Mesothelial cell of epicardium (in vitro differentiated cells): ENCODE results near the gene PDE6A. TPM values are rescaled to one million over a fixed set of nuclear protein-coding genes. Genes with fewer than 3 reads are reported as not detected.
A peak's percentile ranks its signal among the peaks of the same experiment; 100 is the strongest.
"Not testable (repeated sequence)": the region's sequence is repeated elsewhere in the genome, so short reads cannot be mapped to it uniquely, and the experiment has no call there.

Experiments
- DNase-seq, 2 experiments: peaks; one replicate each; pipeline ENCODE4 v3.0.0; 2021; ENCODE audit warnings: low spot score in 2 of 2; ENCODE audit not compliant: unreplicated experiment in 2 of 2
- H3K27ac Mint-ChIP-seq: 2 replicates; pipeline ENCODE4 v1.8.0; 2021; ENCODE audit warnings: mixed read lengths
- H3K27me3 Mint-ChIP-seq: 2 replicates; pipeline ENCODE4 v1.8.0; 2021; ENCODE audit warnings: low read depth, mixed read lengths
- H3K36me3 Mint-ChIP-seq: 2 replicates; pipeline ENCODE4 v1.8.0; 2021; ENCODE audit warnings: mixed read lengths
- H3K4me1 Mint-ChIP-seq: 2 replicates; pipeline ENCODE4 v1.8.0; 2021; ENCODE audit warnings: mixed read lengths
- H3K4me3 Mint-ChIP-seq: 2 replicates; pipeline ENCODE4 v1.8.0; 2021; ENCODE audit warnings: mild to moderate bottlenecking, moderate library complexity, mixed read lengths
- H3K9me3 Mint-ChIP-seq: 2 replicates; pipeline ENCODE4 v1.8.0; 2021; ENCODE audit warnings: mixed read lengths
- total RNA-seq: library from RNA; stranded (reverse); gene quantifications from 3 replicates; pipeline ENCODE4 v1.2.1, GENCODE V29; 2021
- TF ChIP-seq, protein P1 (sequence below): fragments of 200-600 bp; sonication (generic); IDR thresholded peaks from one replicate; pipeline ENCODE4 v1.5.0; 2021; ENCODE audit warnings: antibody characterized with exemption; ENCODE audit not compliant: unreplicated experiment

The PDE6A gene
- total RNA-seq, 1 donor from 2014 or later, result 0.18 TPM

DNA sequence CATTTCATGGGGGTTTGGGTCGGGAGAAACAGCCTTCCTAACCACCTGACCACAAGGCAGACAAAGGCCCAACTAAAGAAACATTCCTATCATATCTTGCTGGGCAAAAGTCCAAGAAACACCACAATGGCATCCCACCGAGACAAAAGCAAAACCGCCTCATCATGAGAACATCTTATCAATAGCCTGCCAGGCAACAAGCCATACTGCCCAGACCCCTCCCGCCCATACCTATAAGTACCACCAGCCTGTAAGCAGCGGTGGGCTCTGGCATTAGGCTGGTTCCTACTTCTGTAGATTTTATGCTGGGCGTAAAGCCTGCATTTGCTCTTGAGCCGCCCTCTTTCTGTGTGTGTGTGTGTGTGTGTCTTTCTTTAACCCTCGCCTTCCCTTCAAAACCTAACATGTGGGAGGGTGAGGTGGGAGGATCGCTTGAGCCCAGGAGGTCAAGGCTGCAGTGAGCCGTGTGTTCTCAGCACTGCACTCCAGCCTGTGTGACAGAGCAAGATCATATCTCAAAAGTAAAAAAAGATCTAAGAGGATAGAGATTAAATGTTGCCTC is 56.9 kb downstream of the PDE6A start:
- Mint-ChIP-seq H3K4me3 (peak overlapping the region; percentile 14), H3K36me3 (no peaks in the 10 kb centered on the region), H3K27ac (peak overlapping the region; percentile 98), H3K4me1 (peaks cover 20% of the 10 kb centered on the region), H3K27me3 (no peaks in the 10 kb centered on the region), H3K9me3 (no peaks in the 10 kb centered on the region)
- peak in 1 of 2 experiments; percentile 40 for DNase-seq
- TF ChIP-seq, protein P1, sequence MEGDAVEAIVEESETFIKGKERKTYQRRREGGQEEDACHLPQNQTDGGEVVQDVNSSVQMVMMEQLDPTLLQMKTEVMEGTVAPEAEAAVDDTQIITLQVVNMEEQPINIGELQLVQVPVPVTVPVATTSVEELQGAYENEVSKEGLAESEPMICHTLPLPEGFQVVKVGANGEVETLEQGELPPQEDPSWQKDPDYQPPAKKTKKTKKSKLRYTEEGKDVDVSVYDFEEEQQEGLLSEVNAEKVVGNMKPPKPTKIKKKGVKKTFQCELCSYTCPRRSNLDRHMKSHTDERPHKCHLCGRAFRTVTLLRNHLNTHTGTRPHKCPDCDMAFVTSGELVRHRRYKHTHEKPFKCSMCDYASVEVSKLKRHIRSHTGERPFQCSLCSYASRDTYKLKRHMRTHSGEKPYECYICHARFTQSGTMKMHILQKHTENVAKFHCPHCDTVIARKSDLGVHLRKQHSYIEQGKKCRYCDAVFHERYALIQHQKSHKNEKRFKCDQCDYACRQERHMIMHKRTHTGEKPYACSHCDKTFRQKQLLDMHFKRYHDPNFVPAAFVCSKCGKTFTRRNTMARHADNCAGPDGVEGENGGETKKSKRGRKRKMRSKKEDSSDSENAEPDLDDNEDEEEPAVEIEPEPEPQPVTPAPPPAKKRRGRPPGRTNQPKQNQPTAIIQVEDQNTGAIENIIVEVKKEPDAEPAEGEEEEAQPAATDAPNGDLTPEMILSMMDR, result no peak

DNA sequence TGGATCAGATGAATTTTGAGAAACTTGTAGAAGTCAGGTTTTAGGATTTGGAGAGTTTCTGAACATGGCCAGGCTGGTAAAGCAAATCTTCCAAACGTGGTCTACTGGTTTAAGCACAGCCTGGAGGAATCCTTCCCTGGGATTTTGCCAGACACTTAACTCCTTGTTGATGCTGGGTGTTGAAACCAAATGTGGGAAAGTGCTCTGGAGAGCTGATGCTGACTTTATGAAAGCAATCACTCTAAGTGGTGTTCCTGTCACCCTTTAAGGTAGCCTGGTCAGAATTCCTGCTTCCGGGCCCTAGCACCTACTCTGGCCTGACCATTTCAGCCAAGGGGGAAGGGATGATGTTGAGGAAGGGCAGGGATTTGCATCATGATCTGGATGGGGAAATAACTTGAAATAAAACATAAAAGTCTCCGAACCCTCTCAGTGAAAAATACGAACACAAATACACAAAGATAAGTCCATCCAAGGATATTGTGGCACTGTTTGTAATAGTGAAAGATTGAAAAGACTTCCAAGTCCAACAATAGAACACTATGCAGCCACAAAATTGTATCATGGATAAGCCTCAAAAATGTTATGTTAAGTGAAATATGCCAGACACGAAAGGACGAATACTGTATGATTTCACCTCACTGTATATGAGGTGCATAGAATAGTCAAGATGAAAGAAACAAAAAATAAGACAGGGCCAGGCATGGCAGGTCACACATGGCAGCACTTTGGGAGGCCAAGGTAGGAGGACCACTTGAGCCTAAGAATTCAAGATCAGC is 57.7 kb downstream of the PDE6A start:
- H3K4me3 Mint-ChIP-seq, result no peak overlapping the region

DNA sequence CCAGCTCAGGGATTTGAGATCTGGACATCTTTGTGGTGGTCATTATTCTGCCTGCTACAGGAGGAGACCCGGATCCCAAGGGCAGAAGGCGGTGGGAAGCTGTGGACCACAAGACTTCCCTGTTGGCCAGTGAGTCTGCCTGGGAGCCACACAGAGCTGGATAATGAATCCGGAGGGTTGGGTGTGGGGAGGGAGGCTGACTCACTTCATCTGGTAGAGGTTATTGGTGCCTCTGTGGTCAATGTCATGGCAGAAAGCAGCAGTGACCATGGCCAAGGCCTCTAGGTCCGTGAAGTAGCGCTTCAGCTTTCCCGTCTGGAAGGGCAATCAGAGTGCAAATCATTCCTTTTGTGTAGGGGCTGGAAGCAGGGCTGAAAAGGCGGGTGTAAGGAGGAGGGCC is 58.5 kb downstream of the PDE6A start:
- no peaks in the 10 kb centered on the region for H3K36me3 Mint-ChIP-seq
- no peak overlapping the region for H3K4me3 Mint-ChIP-seq
- H3K27ac Mint-ChIP-seq, result no peak overlapping the region
- no peak for DNase-seq
- no peaks in the 10 kb centered on the region for H3K27me3 Mint-ChIP-seq
- peaks cover 3% of the 10 kb centered on the region for H3K9me3 Mint-ChIP-seq
- TF ChIP-seq, protein P1, result no peak
- H3K4me1 Mint-ChIP-seq, result peaks cover 20% of the 10 kb centered on the region

More for the DNA sequence above, 57.7 kb downstream of the PDE6A start:
- H3K4me1 Mint-ChIP-seq, result peaks cover 20% of the 10 kb centered on the region
- no peaks in the 10 kb centered on the region for H3K27me3 Mint-ChIP-seq
- no peak for DNase-seq
- no peaks in the 10 kb centered on the region for H3K9me3 Mint-ChIP-seq
- no peaks in the 10 kb centered on the region for H3K36me3 Mint-ChIP-seq
- H3K27ac Mint-ChIP-seq, result peak overlapping the region; percentile 98
- TF ChIP-seq, protein P1, result no peak

DNA sequence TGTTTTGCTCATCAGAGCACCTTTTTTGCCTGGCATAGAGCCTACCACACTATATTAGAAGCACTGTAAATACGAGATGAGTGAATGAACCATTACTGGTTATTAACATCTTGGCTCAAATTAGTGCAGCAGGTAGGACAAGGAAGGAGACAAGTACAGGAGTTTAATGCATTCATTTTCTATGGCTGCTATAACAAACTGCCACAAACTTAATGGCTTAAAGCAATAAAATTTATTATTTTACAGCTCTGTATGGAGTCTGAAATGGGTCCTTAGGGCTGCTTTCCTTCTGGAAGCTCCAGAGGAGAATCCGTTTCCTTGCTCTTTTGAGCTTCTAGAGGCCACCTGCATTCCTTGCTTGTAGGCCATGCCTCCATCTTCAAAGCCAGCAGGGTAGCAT is 59.1 kb downstream of the PDE6A start:
- Mint-ChIP-seq H3K4me1 (peaks cover 20% of the 10 kb centered on the region), H3K27ac (no peak overlapping the region), H3K9me3 (peaks cover 4% of the 10 kb centered on the region), H3K27me3 (no peaks in the 10 kb centered on the region), H3K36me3 (no peaks in the 10 kb centered on the region), H3K4me3 (no peak overlapping the region)
- TF ChIP-seq, protein P1, result no peak
- DNase-seq, result no peak

DNA sequence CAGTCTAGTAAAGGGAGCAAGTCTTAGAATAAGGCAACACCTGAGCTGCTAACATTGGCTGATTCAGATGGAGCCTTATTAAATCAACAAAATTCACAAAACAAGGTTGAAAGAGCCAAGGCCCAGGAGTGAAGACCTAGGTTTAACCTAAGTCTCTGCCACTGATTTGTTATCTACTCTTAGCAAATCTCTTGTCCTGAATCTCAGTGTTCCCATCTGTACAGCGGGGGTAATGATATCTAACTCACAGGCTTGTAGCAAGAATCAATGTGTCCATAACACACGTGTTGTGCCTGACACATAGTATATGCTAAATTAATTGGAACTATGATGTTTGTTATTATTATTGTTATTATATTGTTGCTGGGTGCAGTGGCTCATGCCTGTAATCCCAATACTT is 61.0 kb downstream of the PDE6A start:
- Mint-ChIP-seq H3K9me3 (peaks cover 9% of the 10 kb centered on the region), H3K27me3 (no peaks in the 10 kb centered on the region), H3K4me3 (no peak overlapping the region), H3K27ac (no peak overlapping the region), H3K36me3 (no peaks in the 10 kb centered on the region), H3K4me1 (peaks cover 18% of the 10 kb centered on the region)
- no peak for DNase-seq
- TF ChIP-seq, protein P1, result no peak

DNA sequence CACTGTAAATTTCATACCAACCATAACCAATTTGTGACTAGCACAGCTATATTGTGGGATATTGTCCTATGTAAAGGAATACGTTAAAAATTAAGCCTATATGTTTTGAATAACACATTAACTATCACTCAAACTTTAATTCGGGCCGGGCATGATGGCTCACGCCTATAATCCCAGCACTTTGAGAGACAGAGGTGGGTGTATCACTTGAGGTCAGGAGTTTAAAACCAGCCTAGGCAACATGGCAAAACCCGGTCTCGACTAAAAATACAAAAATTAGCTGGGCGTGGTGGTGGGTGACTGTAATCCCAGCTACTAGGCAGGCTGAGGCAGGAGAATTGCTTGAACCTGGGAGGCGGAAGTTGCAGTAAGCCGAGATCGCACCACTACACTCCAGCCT is 62.0 kb downstream of the PDE6A start:
- not testable (repeated sequence) for H3K27me3 Mint-ChIP-seq, H3K36me3 Mint-ChIP-seq, H3K27ac Mint-ChIP-seq, DNase-seq, H3K4me3 Mint-ChIP-seq, H3K9me3 Mint-ChIP-seq
- peaks cover 12% of the 10 kb centered on the region for H3K4me1 Mint-ChIP-seq
